HG03280 (cell line): ENCODE results near the gene UBXN1.
"Not testable (repeated sequence)": the region's sequence is repeated elsewhere in the genome, so short reads cannot be mapped to it uniquely, and the experiment has no call there.

ENCODE experiments used
- ATAC-seq: cut with Tn5 transposase; IDR thresholded peaks from one replicate; pipeline ENCODE4 v1.9.1; 2021; ENCODE audit warnings: mild to moderate bottlenecking, moderate library complexity; ENCODE audit not compliant: unreplicated experiment

Gene UBXN1

GRCh38 chr11:62673196-62673525, 5.7 kb downstream of the UBXN1 start:
- no peak for ATAC-seq

GRCh38 chr11:62671608-62672389, 7.1 kb downstream of the UBXN1 start, which contains the start of the genes LBHD1 and UQCC3:
Gene LBHD1, minus strand, starts transcription at chr11:62672267. Its CDS starts 2,236 bp downstream, at chr11:62670031.
Gene UQCC3, plus strand, starts transcription at chr11:62671673. Its CDS starts 73 bp downstream, at chr11:62671746.
- peak; percentile 52 for ATAC-seq

GRCh38 chr11:62671236-62671607, 7.7 kb downstream of the UBXN1 start:
- peak; percentile 22 for ATAC-seq

GRCh38 chr11:62669420-62670161, 9.3 kb downstream of the UBXN1 start:
- no peak for ATAC-seq

GRCh38 chr11:62667460-62667859, 11.4 kb downstream of the UBXN1 start:
- no peak for ATAC-seq

GRCh38 chr11:62666259-62666926, 12.5 kb downstream of the UBXN1 start:
- no peak for ATAC-seq

- ATAC-seq = peak; percentile 7
Observed at GRCh38 chr11:62665599-62666258, 13.1 kb downstream of the UBXN1 start.

- ATAC-seq = peak; percentile 90
Observed at GRCh38 chr11:62665075-62665598, 13.7 kb downstream of the UBXN1 start, which contains the start of the genes C11orf98 and CSKMT. Gene C11orf98, minus strand, starts transcription at chr11:62665210. Its CDS starts 41 bp downstream, at chr11:62665169. Gene CSKMT, plus strand, starts transcription at chr11:62665312. Its CDS starts 568 bp downstream, at chr11:62665880.

- ATAC-seq = peak; percentile 31
Observed at GRCh38 chr11:62664405-62665074, 14.3 kb downstream of the UBXN1 start.

- no peak for ATAC-seq
Observed at GRCh38 chr11:62656796-62657429, 22.0 kb downstream of the UBXN1 start.

GRCh38 chr11:62654297-62654696, 24.6 kb downstream of the UBXN1 start:
- no peak for ATAC-seq

- ATAC-seq = no peak
Observed at GRCh38 chr11:62652161-62653006, 26.5 kb downstream of the UBXN1 start.

GRCh38 chr11:62650283-62650682, 28.6 kb downstream of the UBXN1 start:
- not testable (repeated sequence) for ATAC-seq

GRCh38 chr11:62649486-62649885, 29.4 kb downstream of the UBXN1 start:
- ATAC-seq = no peak

- no peak for ATAC-seq
Observed at GRCh38 chr11:62648967-62649364, 29.9 kb downstream of the UBXN1 start.

- ATAC-seq = no peak
Observed at GRCh38 chr11:62648185-62648966, 30.5 kb downstream of the UBXN1 start.

GRCh38 chr11:62647609-62648005, 31.3 kb downstream of the UBXN1 start:
- ATAC-seq = no peak
